Effector memory CD4-positive, alpha-beta T cell (primary cell): Measurements from ENCODE around the gene SPON1.

Experiments
- DNase-seq, 3 donors: peaks; one replicate each; pipeline ENCODE4 v3.0.0-alpha.2; 2020
- H3K27ac ChIP-seq: 2 replicates; pipeline ENCODE4 v1.7.0; 2013; ENCODE audit warnings: mild to moderate bottlenecking, low read length, moderate library complexity; ENCODE audit not compliant: insufficient read depth, poor library complexity, severe bottlenecking
- H3K27me3 ChIP-seq: replicated peaks from 2 replicates; pipeline ENCODE4 v1.7.0; 2013; ENCODE audit warnings: mild to moderate bottlenecking, low read length; ENCODE audit not compliant: insufficient read depth, control insufficient read depth, poor library complexity, severe bottlenecking
- H3K36me3 ChIP-seq: 2 replicates; pipeline ENCODE4 v1.7.0; 2013; ENCODE audit warnings: mild to moderate bottlenecking, low read length, moderate library complexity; ENCODE audit not compliant: control insufficient read depth, insufficient read depth
- H3K4me1 ChIP-seq: 2 replicates; pipeline ENCODE4 v1.7.0; 2013; ENCODE audit warnings: low read length, mild to moderate bottlenecking; ENCODE audit not compliant: control insufficient read depth, insufficient read depth, poor library complexity, severe bottlenecking
- H3K4me3 ChIP-seq: 2 replicates; pipeline ENCODE4 v1.7.0; 2013; ENCODE audit warnings: low read length, low read depth, mild to moderate bottlenecking; ENCODE audit not compliant: insufficient read depth, poor library complexity, severe bottlenecking
- H3K9me3 ChIP-seq: 2 replicates; pipeline ENCODE4 v1.7.0; 2013; ENCODE audit warnings: mild to moderate bottlenecking, low read length, moderate library complexity; ENCODE audit not compliant: control insufficient read depth

Gene SPON1

GRCh38 chr11:14224395-14224794 is 261.9 kb downstream of the SPON1 start:
- Histone ChIP-seq H3K9me3 (no peaks in the 10 kb centered on the region), H3K36me3 (no peaks in the 10 kb centered on the region), H3K4me3 (no peak overlapping the region), H3K27ac (no peak overlapping the region), H3K27me3 (no peaks in the 10 kb centered on the region), H3K4me1 (no peaks in the 10 kb centered on the region)
- DNase-seq, result no peak

- no peaks in the 10 kb centered on the region for H3K9me3 ChIP-seq
- no peak overlapping the region for H3K4me3 ChIP-seq
- H3K36me3 ChIP-seq, result no peaks in the 10 kb centered on the region
- no peak overlapping the region for H3K27ac ChIP-seq
- no peaks in the 10 kb centered on the region for H3K27me3 ChIP-seq
- no peaks in the 10 kb centered on the region for H3K4me1 ChIP-seq
- no peak for DNase-seq
These were observed 263.1 kb downstream of the SPON1 start for GRCh38 chr11:14225666-14226065.

- no peak overlapping the region for H3K27ac ChIP-seq
- H3K4me1 ChIP-seq, result no peaks in the 10 kb centered on the region
- H3K36me3 ChIP-seq, result no peaks in the 10 kb centered on the region
- no peak for DNase-seq
- no peaks in the 10 kb centered on the region for H3K27me3 ChIP-seq
- no peak overlapping the region for H3K4me3 ChIP-seq
- H3K9me3 ChIP-seq, result no peaks in the 10 kb centered on the region
These were observed 265.8 kb downstream of the SPON1 start for GRCh38 chr11:14228356-14228755.

DNA sequence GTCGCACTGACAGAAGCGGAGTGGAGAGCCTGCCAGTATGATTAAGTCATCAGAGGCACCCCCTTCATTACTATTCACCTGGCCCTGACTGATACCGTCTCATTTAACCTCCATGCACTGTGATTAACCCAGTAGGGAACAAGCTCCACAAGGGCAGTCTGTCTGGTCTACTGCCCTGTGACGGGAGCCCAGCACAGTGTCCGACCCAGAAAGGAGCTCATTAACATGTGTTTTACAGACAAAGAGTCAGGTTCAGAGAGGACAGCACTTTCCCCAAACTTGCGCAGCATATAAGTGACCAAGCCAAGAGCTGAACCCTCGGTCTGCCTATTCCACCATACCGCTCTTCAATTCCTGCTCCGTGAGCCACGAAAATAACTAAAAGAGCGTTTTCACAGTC is 266.9 kb downstream of the SPON1 start:
- no peak overlapping the region for H3K4me3 ChIP-seq
- H3K9me3 ChIP-seq, result no peaks in the 10 kb centered on the region
- H3K36me3 ChIP-seq, result no peaks in the 10 kb centered on the region
- no peak overlapping the region for H3K27ac ChIP-seq
- no peak for DNase-seq
- no peaks in the 10 kb centered on the region for H3K4me1 ChIP-seq
- H3K27me3 ChIP-seq, result no peaks in the 10 kb centered on the region

GRCh38 chr11:14230407-14230806 is 267.9 kb downstream of the SPON1 start:
- no peaks in the 10 kb centered on the region for H3K36me3 ChIP-seq
- H3K27me3 ChIP-seq, result no peaks in the 10 kb centered on the region
- no peak overlapping the region for H3K4me3 ChIP-seq
- no peak overlapping the region for H3K27ac ChIP-seq
- H3K9me3 ChIP-seq, result no peaks in the 10 kb centered on the region
- no peaks in the 10 kb centered on the region for H3K4me1 ChIP-seq
- no peak for DNase-seq

DNA sequence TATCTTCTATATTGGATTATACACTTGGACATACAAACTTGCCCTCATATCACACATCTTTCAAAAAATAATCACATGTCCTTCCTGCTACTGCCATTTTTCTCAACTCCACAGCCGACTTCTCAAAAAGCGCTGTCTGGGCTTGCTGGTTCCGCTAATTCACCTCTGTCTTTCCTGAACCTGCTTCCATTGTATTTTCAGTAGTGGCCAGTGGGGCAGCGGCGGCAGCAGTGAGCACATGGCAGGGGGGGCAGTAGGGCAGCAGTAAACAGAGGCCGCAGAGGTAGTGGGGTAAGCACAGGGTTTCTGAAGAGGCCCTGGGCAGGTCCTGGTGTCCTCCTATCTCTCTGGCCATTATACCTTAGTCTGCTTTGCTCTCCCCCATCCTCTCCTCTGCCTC is 270.1 kb downstream of the SPON1 start:
- Histone ChIP-seq H3K27me3 (no peaks in the 10 kb centered on the region), H3K27ac (no peak overlapping the region), H3K36me3 (no peaks in the 10 kb centered on the region), H3K9me3 (no peaks in the 10 kb centered on the region), H3K4me1 (no peaks in the 10 kb centered on the region), H3K4me3 (no peak overlapping the region)
- no peak for DNase-seq

DNA sequence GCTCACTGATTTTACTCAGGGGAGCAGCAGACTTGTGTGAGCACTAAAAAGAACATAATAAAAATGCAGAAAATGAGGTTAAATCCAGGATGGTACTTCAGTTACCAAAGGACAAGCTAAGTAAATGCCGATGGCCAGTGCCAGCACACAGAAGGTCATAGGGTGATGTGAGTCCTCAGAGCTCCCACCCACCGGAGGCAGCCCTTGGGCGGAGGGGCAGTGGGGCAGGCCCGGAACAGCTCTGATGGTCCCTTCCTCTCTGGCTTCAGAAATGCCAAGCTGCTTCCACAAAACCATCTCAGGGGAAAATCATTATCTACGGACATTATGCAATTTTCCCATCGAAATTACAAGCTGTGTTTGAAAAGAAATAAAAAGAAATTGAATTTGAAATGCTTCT is 271.9 kb downstream of the SPON1 start:
- Histone ChIP-seq H3K4me1 (no peaks in the 10 kb centered on the region), H3K27me3 (no peaks in the 10 kb centered on the region), H3K36me3 (no peaks in the 10 kb centered on the region), H3K4me3 (no peak overlapping the region), H3K9me3 (no peaks in the 10 kb centered on the region), H3K27ac (no peak overlapping the region)
- DNase-seq, result no peak

DNA sequence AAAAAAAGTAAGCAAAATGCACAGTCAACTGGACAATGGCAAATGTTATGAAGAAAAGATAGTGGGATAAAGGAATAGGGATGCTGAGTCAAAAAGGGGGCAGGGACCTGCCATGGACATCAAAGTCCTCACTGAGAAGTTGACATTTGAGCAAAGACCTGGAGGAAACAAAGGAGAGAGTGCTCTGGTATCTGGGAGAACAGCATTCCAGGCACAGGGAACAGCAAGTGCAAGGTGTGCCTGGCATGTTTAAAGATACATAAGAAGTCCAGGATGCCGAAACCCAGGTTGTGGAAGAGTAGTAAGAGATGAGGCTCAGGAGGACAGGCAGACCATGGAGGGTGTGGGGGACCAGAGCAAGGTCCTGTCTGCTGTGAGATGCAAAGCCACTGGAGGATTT is 273.2 kb downstream of the SPON1 start:
- no peaks in the 10 kb centered on the region for H3K4me1 ChIP-seq
- H3K36me3 ChIP-seq, result no peaks in the 10 kb centered on the region
- no peak overlapping the region for H3K4me3 ChIP-seq
- no peaks in the 10 kb centered on the region for H3K9me3 ChIP-seq
- no peak overlapping the region for H3K27ac ChIP-seq
- DNase-seq, result no peak
- H3K27me3 ChIP-seq, result no peaks in the 10 kb centered on the region

GRCh38 chr11:14237444-14237961 is 275.0 kb downstream of the SPON1 start:
- no peaks in the 10 kb centered on the region for H3K27me3 ChIP-seq
- H3K4me3 ChIP-seq, result no peak overlapping the region
- no peak for DNase-seq

GRCh38 chr11:14240221-14240620 is 277.7 kb downstream of the SPON1 start:
- Histone ChIP-seq H3K4me3 (no peak overlapping the region), H3K36me3 (no peaks in the 10 kb centered on the region), H3K27me3 (no peaks in the 10 kb centered on the region), H3K4me1 (no peaks in the 10 kb centered on the region), H3K9me3 (no peaks in the 10 kb centered on the region), H3K27ac (no peak overlapping the region)
- no peak for DNase-seq

More at GRCh38 chr11:14237444-14237961, 275.0 kb downstream of the SPON1 start:
- Histone ChIP-seq H3K9me3 (no peaks in the 10 kb centered on the region), H3K4me1 (no peaks in the 10 kb centered on the region), H3K36me3 (no peaks in the 10 kb centered on the region), H3K27ac (no peak overlapping the region)

- Histone ChIP-seq H3K4me1 (no peaks in the 10 kb centered on the region), H3K27me3 (no peaks in the 10 kb centered on the region), H3K9me3 (no peaks in the 10 kb centered on the region), H3K4me3 (no peak overlapping the region), H3K36me3 (no peaks in the 10 kb centered on the region), H3K27ac (no peak overlapping the region)
- DNase-seq, result no peak
These were observed 278.4 kb downstream of the SPON1 start for GRCh38 chr11:14240951-14241350.
